Keratinocyte (primary cell): ENCODE measurements around the gene OGFOD3. TPM values are rescaled to one million over a fixed set of nuclear protein-coding genes. Genes with fewer than 3 reads are reported as not detected.

Experiments
- DNase-seq: peaks from one replicate; pipeline ENCODE4 v3.0.0-alpha.2; 2011; ENCODE audit warnings: low read depth, missing footprints, low spot score
- FAIRE-seq: peaks from 2 replicates; lab custom pipeline; 2011; peaks lifted over from hg19 to GRCh38; lab: Jason Lieb, UNC
- H2AFZ ChIP-seq: 2 replicates; pipeline ENCODE4 v1.6.0; 2012; ENCODE audit warnings: low read length, control low read depth, inconsistent platforms; ENCODE audit not compliant: control insufficient read depth
- H3K27ac ChIP-seq: 2 replicates; pipeline ENCODE4 v1.5.1; 2011; ENCODE audit warnings: low read length; ENCODE audit not compliant: control insufficient read depth, insufficient read depth
- H3K27me3 ChIP-seq: 3 replicates; pipeline ENCODE4 v1.6.0; 2011; ENCODE audit warnings: low read length; ENCODE audit not compliant: control insufficient read depth, insufficient read depth; ENCODE audit errors: extremely low read depth
- H3K36me3 ChIP-seq, 2 experiments: 2 replicates in 1 of 2; 3 replicates in 1 of 2; pipeline ENCODE4 v1.5.1; 2011; ENCODE audit warnings: low read length in 2 of 2, mild to moderate bottlenecking in 1 of 2; ENCODE audit not compliant: control insufficient read depth in 2 of 2, insufficient read depth in 2 of 2; ENCODE audit errors: extremely low read depth in 1 of 2
- H3K4me1 ChIP-seq: 3 replicates; pipeline ENCODE4 v1.5.1; 2011; ENCODE audit warnings: low read length; ENCODE audit not compliant: control insufficient read depth, insufficient read depth; ENCODE audit errors: extremely low read depth
- H3K4me2 ChIP-seq: 3 replicates; pipeline ENCODE4 v1.6.0; 2011; ENCODE audit warnings: low read depth, low read length; ENCODE audit not compliant: control insufficient read depth, insufficient read depth; ENCODE audit errors: extremely low read depth
- H3K4me3 ChIP-seq, 3 experiments: fragments of 200-600 bp in 1 of 3; sonication (generic) in 1 of 3; 2 replicates in 2 of 3; 3 replicates in 1 of 3; pipeline ENCODE4 v1.5.1; 2011 to 2016; ENCODE audit warnings: low read length in 3 of 3, mild to moderate bottlenecking in 3 of 3, control low read depth in 2 of 3, inconsistent platforms in 1 of 3, low read depth in 1 of 3, mixed read lengths in 1 of 3, mixed run types in 1 of 3, moderate library complexity in 1 of 3; ENCODE audit not compliant: control insufficient read depth in 2 of 3, insufficient read depth in 2 of 3; ENCODE audit errors: extremely low read depth in 1 of 3
- H3K79me2 ChIP-seq: 2 replicates; pipeline ENCODE4 v1.6.0; 2012; ENCODE audit warnings: low read length; ENCODE audit not compliant: control insufficient read depth, insufficient read depth
- H3K9ac ChIP-seq: 3 replicates; pipeline ENCODE4 v1.6.0; 2011; ENCODE audit warnings: low read length; ENCODE audit not compliant: control insufficient read depth, insufficient read depth; ENCODE audit errors: extremely low read depth
- H3K9me1 ChIP-seq: 3 replicates; pipeline ENCODE4 v1.6.0; 2011; ENCODE audit warnings: low read length; ENCODE audit not compliant: control insufficient read depth, insufficient read depth; ENCODE audit errors: extremely low read depth
- H3K9me3 ChIP-seq: 2 replicates; pipeline ENCODE4 v1.5.1; 2012; ENCODE audit warnings: low read depth, low read length; ENCODE audit not compliant: control insufficient read depth
- H4K20me1 ChIP-seq: 3 replicates; pipeline ENCODE4 v1.6.0; 2011; ENCODE audit warnings: low read length; ENCODE audit not compliant: control insufficient read depth, insufficient read depth; ENCODE audit errors: extremely low read depth
- EZH2 ChIP-seq: IDR thresholded peaks from one replicate; pipeline ENCODE4 v1.6.1; 2012; ENCODE audit warnings: inconsistent platforms, mild to moderate bottlenecking, low read length, moderate library complexity
- dilution Hi-C: fragments of 300-500 bp; cut with MboI; formaldehyde crosslinking; loops from one replicate; pipeline ENCODE4 v1.7.0; 2020; ENCODE audit warnings: low sequenced_read_pairs; ENCODE audit not compliant: extremely low pct_ligation_motif_present
- polyA plus RNA-seq, 5 experiments: library from polyadenylated mRNA; depleted of rRNA in 3 of 5; stranded (reverse) in 3 of 5; stranded (forward) in 1 of 5; unstranded in 1 of 5; fragments of >200 nt; gene quantifications; 1 replicate in 1 of 5; 2 replicates in 3 of 5; 3 replicates in 1 of 5; pipeline versions ENCODE4 v1.2.1 to v1.2.3, GENCODE V29; 2011 to 2012; ENCODE audit warnings: missing spikeins in 2 of 5, low read depth in 1 of 5, low replicate concordance in 1 of 5
- TF ChIP-seq, protein P1 (sequence below), 3 experiments: IDR thresholded peaks in 1 of 3; conservative IDR thresholded peaks in 1 of 3; optimal IDR thresholded peaks in 1 of 3; 2 replicates in 2 of 3; 3 replicates in 1 of 3; pipeline versions ENCODE3 to v1.5.1; 2011; ENCODE audit warnings: low read length in 3 of 3, mild to moderate bottlenecking in 3 of 3, moderate library complexity in 2 of 3, control low read depth in 1 of 3, inconsistent platforms in 1 of 3; ENCODE audit not compliant: insufficient read depth in 2 of 3; ENCODE audit errors: extremely low read depth in 1 of 3

The OGFOD3 gene
- polyA plus RNA-seq, 1 donor (not counting 4 experiments of a cell fraction or from before 2014, with no cell fraction given), result 10.8 TPM

DNA sequence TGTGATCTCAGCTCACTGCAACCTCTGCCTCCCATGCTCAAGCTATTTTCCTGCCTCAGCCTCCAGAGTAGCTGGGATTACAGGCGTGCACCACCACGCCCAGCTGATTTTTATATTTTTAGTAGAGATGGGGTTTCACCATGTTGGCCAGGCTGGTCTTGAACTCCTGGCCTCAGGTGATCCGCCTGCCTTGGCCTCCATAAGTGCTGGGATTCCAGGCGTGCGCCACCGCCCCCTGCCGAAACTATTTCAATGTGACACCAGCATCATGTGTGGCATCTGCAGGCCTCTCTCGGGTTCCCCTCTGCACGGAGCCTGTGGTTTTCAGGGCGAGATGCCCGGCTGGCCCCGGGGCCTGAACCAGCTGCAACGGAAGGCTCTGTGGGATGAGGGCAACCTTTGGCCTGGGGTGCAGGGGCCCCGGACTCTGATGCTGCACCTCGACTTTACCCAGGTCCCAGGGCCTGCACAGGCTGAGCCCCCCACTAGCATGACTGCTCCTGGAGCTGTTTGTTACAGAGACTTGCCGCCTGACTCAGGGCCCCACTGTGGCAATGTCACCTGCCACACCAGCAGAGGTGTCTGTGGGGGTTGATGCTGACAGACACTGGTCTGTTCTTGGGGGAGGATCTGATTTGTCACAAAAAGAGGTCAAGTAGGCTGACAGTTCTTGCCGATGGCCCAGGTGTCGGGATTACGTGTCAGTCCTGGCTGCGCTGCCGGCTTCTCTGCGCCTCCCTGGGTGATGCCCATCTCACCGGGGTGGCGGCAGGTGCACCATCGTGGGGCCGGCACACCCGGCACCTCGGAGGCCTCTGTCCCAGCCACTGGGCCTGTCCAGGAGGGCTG lies 68.0 kb downstream of the OGFOD3 start:
- no peak for DNase-seq
- Histone ChIP-seq H3K27ac (no peak overlapping the region), H3K4me3 (no peak overlapping the region), H3K27me3 (peaks cover 15% of the 10 kb centered on the region), H3K4me1 (peaks cover under 1% of the 10 kb centered on the region), H3K9me3 (no peaks in the 10 kb centered on the region), H3K36me3 (no peaks in the 10 kb centered on the region), H3K79me2 (no peaks in the 10 kb centered on the region), H4K20me1 (peaks cover 4% of the 10 kb centered on the region), H2AFZ (no peak overlapping the region), H3K9ac (no peak overlapping the region), H3K4me2 (no peak overlapping the region), H3K9me1 (no peaks in the 10 kb centered on the region)
- FAIRE-seq, result no peak
- dilution Hi-C loops, result no loop called here
- no peak for TF ChIP-seq EZH2
- TF ChIP-seq, protein P1, sequence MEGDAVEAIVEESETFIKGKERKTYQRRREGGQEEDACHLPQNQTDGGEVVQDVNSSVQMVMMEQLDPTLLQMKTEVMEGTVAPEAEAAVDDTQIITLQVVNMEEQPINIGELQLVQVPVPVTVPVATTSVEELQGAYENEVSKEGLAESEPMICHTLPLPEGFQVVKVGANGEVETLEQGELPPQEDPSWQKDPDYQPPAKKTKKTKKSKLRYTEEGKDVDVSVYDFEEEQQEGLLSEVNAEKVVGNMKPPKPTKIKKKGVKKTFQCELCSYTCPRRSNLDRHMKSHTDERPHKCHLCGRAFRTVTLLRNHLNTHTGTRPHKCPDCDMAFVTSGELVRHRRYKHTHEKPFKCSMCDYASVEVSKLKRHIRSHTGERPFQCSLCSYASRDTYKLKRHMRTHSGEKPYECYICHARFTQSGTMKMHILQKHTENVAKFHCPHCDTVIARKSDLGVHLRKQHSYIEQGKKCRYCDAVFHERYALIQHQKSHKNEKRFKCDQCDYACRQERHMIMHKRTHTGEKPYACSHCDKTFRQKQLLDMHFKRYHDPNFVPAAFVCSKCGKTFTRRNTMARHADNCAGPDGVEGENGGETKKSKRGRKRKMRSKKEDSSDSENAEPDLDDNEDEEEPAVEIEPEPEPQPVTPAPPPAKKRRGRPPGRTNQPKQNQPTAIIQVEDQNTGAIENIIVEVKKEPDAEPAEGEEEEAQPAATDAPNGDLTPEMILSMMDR (optimal IDR thresholded peaks at IDR 0.05 in 1 of 3, IDR thresholded peaks at IDR 0.05 in 1 of 3, conservative IDR thresholded peaks at IDR 0.05 in 1 of 3; ENCODE audit: extremely low read depth in 1 of 3, insufficient read depth in 2 of 3, low read length in 3 of 3), result peak in 1 of 3 experiments; percentile 32

DNA sequence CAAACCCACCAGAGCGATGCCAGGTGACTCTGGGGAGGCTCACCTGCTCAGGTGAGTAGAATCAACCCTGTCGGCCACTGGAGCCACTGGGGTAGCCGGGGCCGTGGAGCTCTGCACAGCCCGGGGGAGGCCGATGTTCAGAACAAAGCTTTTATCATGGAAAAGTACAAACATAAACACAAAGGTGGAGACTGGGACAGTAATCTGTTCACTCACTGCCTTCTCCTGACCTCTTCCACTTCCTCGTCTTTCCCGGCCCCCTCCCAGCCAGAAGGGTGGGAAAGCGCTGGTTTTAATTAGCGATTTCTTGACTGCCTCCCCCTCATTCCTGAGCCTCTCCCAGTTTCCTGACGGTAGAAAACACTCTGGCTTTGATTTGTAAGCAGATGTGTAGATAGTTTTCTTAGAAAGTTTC lies 69.1 kb downstream of the OGFOD3 start:
- Histone ChIP-seq H3K9me3 (no peaks in the 10 kb centered on the region), H3K4me2 (no peak overlapping the region)

More for the DNA sequence above, 69.1 kb downstream of the OGFOD3 start:
- Histone ChIP-seq H3K9me1 (no peaks in the 10 kb centered on the region), H3K4me1 (no peaks in the 10 kb centered on the region), H3K27ac (no peak overlapping the region), H3K36me3 (no peaks in the 10 kb centered on the region), H2AFZ (no peak overlapping the region), H3K4me3 (no peak overlapping the region), H4K20me1 (peaks cover 4% of the 10 kb centered on the region), H3K9ac (no peak overlapping the region), H3K79me2 (no peaks in the 10 kb centered on the region), H3K27me3 (peaks cover 15% of the 10 kb centered on the region)
- dilution Hi-C loops, result loop anchor here (10.0 kb wide), 1 partner anchor 86 kb away; no protein-coding TSS in a partner anchor
- no peak for FAIRE-seq
- DNase-seq, result no peak
- TF ChIP-seq, protein P1 (optimal IDR thresholded peaks at IDR 0.05 in 1 of 3, IDR thresholded peaks at IDR 0.05 in 1 of 3, conservative IDR thresholded peaks at IDR 0.05 in 1 of 3; ENCODE audit: extremely low read depth in 1 of 3, insufficient read depth in 2 of 3, low read length in 3 of 3), result no peak
- no peak for TF ChIP-seq EZH2
